GM18526 (cell line): ENCODE data around the gene MRPL24.
A peak's percentile ranks its signal among the peaks of the same experiment; 100 is the strongest.

ENCODE experiments used
- POLR2A ChIP-seq: IDR thresholded peaks from 3 replicates; pipeline ENCODE4 v1.6.1; 2011; ENCODE audit not compliant: insufficient read length; ENCODE audit errors: extremely low read depth

The MRPL24 gene

GRCh38 chr1:156749419-156750118 lies 8.7 kb upstream of the MRPL24 start:
- TF ChIP-seq POLR2A, result peak; percentile 4

- no peak for TF ChIP-seq POLR2A
These were observed 8.0 kb upstream of the MRPL24 start for GRCh38 chr1:156748670-156749418.

GRCh38 chr1:156747742-156748669 lies 7.1 kb upstream of the MRPL24 start:
- no peak for TF ChIP-seq POLR2A

- TF ChIP-seq POLR2A, result no peak
These were observed 6.1 kb upstream of the MRPL24 start for GRCh38 chr1:156746728-156747631.

GRCh38 chr1:156746406-156746727 lies 5.5 kb upstream of the MRPL24 start:
- no peak for TF ChIP-seq POLR2A

- no peak for TF ChIP-seq POLR2A
These were observed 5.0 kb upstream of the MRPL24 start for GRCh38 chr1:156745881-156746280.

GRCh38 chr1:156744786-156745419 lies 4.0 kb upstream of the MRPL24 start:
- no peak for TF ChIP-seq POLR2A

GRCh38 chr1:156744344-156744743 lies 3.5 kb upstream of the MRPL24 start:
- no peak for TF ChIP-seq POLR2A

GRCh38 chr1:156743367-156744302 lies 2.7 kb upstream of the MRPL24 start:
- no peak for TF ChIP-seq POLR2A

GRCh38 chr1:156742801-156743200 lies 1.9 kb upstream of the MRPL24 start:
- TF ChIP-seq POLR2A, result no peak

- no peak for TF ChIP-seq POLR2A
These were observed 1.1 kb upstream of the MRPL24 start for GRCh38 chr1:156742017-156742416.

GRCh38 chr1:156741481-156741983 lies 644 bp upstream of the MRPL24 start:
- no peak for TF ChIP-seq POLR2A

- TF ChIP-seq POLR2A, result no peak
These were observed 599 bp downstream of the MRPL24 start for GRCh38 chr1:156740237-156740740.
